CD4-positive, alpha-beta T cell treated with Interleukin-6 for 4 hours (primary cell): ENCODE data around the gene CMTM1.
"Not testable (repeated sequence)": the region's sequence is repeated elsewhere in the genome, so short reads cannot be mapped to it uniquely, and the experiment has no call there.

Experiments
- DNase-seq: peaks from one replicate; pipeline ENCODE4 v3.0.0-alpha.2; 2020; ENCODE audit warnings: mixed read lengths

CMTM1 gene

GRCh38 chr16:66617728-66618127 is 51.5 kb downstream of the CMTM1 start:
- no peak for DNase-seq

- no peak for DNase-seq
Measured at GRCh38 chr16:66618588-66619375, 52.5 kb downstream of the CMTM1 start.

GRCh38 chr16:66619534-66620428 is 53.5 kb downstream of the CMTM1 start:
- no peak for DNase-seq

GRCh38 chr16:66620429-66620795 is 54.2 kb downstream of the CMTM1 start:
- DNase-seq: no peak

DNA sequence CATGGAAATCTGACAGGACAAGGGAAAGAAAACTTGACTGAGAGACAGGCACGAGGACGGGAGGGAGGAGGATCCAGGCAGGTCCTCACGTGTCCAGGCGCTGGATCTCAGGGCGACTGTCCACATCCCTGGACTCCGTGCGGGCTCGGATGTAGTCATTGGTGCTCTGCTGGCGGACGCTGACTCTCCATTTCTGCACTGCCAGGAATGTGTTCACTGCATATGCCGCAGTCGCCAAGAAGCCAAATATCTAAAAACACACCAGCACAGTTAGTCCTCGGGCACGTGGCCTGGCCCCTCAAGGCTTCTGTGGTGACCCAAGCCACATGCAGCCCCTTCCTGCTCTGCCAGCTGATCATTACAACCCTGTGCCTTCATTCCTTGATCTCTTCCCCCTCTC is 55.7 kb downstream of the CMTM1 start:
- no peak for DNase-seq

DNA sequence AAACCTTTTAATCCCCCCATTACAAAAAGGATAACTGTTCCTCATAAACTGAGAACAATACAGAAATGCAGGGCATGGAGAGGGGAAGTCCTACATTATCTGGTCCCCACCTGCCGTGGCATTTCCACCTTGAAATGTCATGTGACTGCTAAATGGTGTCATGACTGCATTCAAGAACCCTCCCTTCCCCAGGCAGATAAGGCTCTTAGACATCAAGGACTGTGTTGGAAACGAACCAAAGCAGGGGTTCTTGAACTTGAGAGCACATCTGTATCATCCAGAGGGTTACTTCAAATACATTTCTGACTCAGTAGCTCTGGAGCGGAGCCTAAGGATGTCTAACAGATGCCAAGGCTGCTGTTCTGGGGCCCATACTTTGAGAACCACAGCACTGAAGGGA is 56.6 kb downstream of the CMTM1 start:
- DNase-seq: no peak

- DNase-seq: no peak
Measured at GRCh38 chr16:66623755-66624154, 57.5 kb downstream of the CMTM1 start.

- DNase-seq: not testable (repeated sequence)
Measured at GRCh38 chr16:66627611-66628378, 61.6 kb downstream of the CMTM1 start.
